HEK293 (cell line): ENCODE data around the gene CIART.

Experiments used
- KLF10 ChIP-seq: fragments of 450-650 bp; IDR thresholded peaks from 2 replicates; pipeline ENCODE4 v1.5.1; 2018; ENCODE audit warnings: missing biosample characterization, mild to moderate bottlenecking, missing genetic modification characterization
- PRDM10 ChIP-seq: fragments of 450-650 bp; formaldehyde crosslinking; IDR thresholded peaks from 2 replicates; pipeline ENCODE4 v1.5.1; 2016; ENCODE audit warnings: missing biosample characterization, missing genetic modification characterization
- PRDM4 ChIP-seq: fragments of 450-650 bp; formaldehyde crosslinking; IDR thresholded peaks from 2 replicates; pipeline ENCODE4 v1.5.1; 2017; ENCODE audit warnings: missing biosample characterization, missing genetic modification characterization
- REPIN1 ChIP-seq: fragments of 450-650 bp; formaldehyde crosslinking; IDR thresholded peaks from 2 replicates; pipeline ENCODE4 v1.5.1; 2017; ENCODE audit warnings: missing biosample characterization, missing genetic modification characterization, low read depth
- WT1 ChIP-seq: fragments of 450-650 bp; formaldehyde crosslinking; IDR thresholded peaks from 2 replicates; pipeline ENCODE4 v1.5.1; 2016; ENCODE audit warnings: missing biosample characterization, missing genetic modification characterization
- ZBTB1 ChIP-seq: fragments of 450-650 bp; formaldehyde crosslinking; IDR thresholded peaks from 2 replicates; pipeline ENCODE4 v1.5.1; 2016; ENCODE audit warnings: missing biosample characterization, missing genetic modification characterization
- ZBTB48 ChIP-seq: fragments of 450-650 bp; formaldehyde crosslinking; IDR thresholded peaks from 2 replicates; pipeline ENCODE4 v1.5.1; 2016; ENCODE audit warnings: missing biosample characterization, missing genetic modification characterization
- ZBTB7A ChIP-seq: fragments of 450-650 bp; formaldehyde crosslinking; IDR thresholded peaks from 2 replicates; pipeline ENCODE4 v1.5.1; 2016; ENCODE audit warnings: low read depth, missing biosample characterization, missing genetic modification characterization
- ZNF114 ChIP-seq: fragments of 450-650 bp; formaldehyde crosslinking; IDR thresholded peaks from 2 replicates; pipeline ENCODE4 v1.5.0; 2017; ENCODE audit warnings: missing biosample characterization, missing genetic modification characterization
- ZNF19 ChIP-seq: fragments of 450-650 bp; formaldehyde crosslinking; IDR thresholded peaks from 2 replicates; pipeline ENCODE4; 2016; ENCODE audit warnings: missing biosample characterization, missing genetic modification characterization, low read depth
- ZNF2 ChIP-seq: fragments of 450-650 bp; formaldehyde crosslinking; IDR thresholded peaks from 2 replicates; pipeline ENCODE4 v1.5.1; 2016; ENCODE audit warnings: missing biosample characterization, missing genetic modification characterization
- ZNF211 ChIP-seq: fragments of 450-650 bp; formaldehyde crosslinking; IDR thresholded peaks from 2 replicates; pipeline ENCODE4 v1.5.1; 2016; ENCODE audit warnings: low read depth, missing biosample characterization, missing genetic modification characterization
- ZNF239 ChIP-seq: fragments of 450-650 bp; formaldehyde crosslinking; IDR thresholded peaks from 2 replicates; pipeline ENCODE4 v1.5.1; 2016; ENCODE audit warnings: missing biosample characterization, missing genetic modification characterization
- ZNF274 ChIP-seq, 2 experiments: fragments of 200-500 bp in 1 of 2; fragments of 450-650 bp in 1 of 2; sonication (Bioruptor generic) in 1 of 2; formaldehyde crosslinking in 1 of 2; IDR thresholded peaks; 2 replicates each; pipeline versions ENCODE4 v1.5.1 to v1.6.1; 2014 to 2016; ENCODE audit warnings: borderline replicate concordance in 1 of 2, inconsistent platforms in 1 of 2, low read length in 1 of 2, missing biosample characterization in 1 of 2, missing genetic modification characterization in 1 of 2
- ZNF302 ChIP-seq: fragments of 450-650 bp; formaldehyde crosslinking; IDR thresholded peaks from 2 replicates; pipeline ENCODE4 v1.5.1; 2016; ENCODE audit warnings: missing biosample characterization, missing genetic modification characterization, low read depth
- ZNF311 ChIP-seq: fragments of 450-650 bp; formaldehyde crosslinking; IDR thresholded peaks from 2 replicates; pipeline ENCODE4 v1.5.1; 2017; ENCODE audit warnings: missing biosample characterization, missing genetic modification characterization, borderline replicate concordance
- ZNF473 ChIP-seq: fragments of 450-650 bp; formaldehyde crosslinking; IDR thresholded peaks from 2 replicates; pipeline ENCODE4 v1.5.1; 2017; ENCODE audit warnings: missing biosample characterization, missing genetic modification characterization
- ZNF544 ChIP-seq: fragments of 450-650 bp; formaldehyde crosslinking; IDR thresholded peaks from 2 replicates; pipeline ENCODE4 v1.5.0; 2017; ENCODE audit warnings: missing biosample characterization, missing genetic modification characterization
- ZNF548 ChIP-seq: fragments of 450-650 bp; formaldehyde crosslinking; IDR thresholded peaks from 2 replicates; pipeline ENCODE4 v1.5.1; 2016; ENCODE audit warnings: missing biosample characterization, missing genetic modification characterization
- ZNF596 ChIP-seq: fragments of 450-650 bp; IDR thresholded peaks from 2 replicates; pipeline ENCODE4 v1.5.0; 2018; ENCODE audit warnings: missing biosample characterization, mild to moderate bottlenecking, missing genetic modification characterization, moderate library complexity
- ZNF623 ChIP-seq: fragments of 450-650 bp; formaldehyde crosslinking; IDR thresholded peaks from 2 replicates; pipeline ENCODE4 v1.5.1; 2016; ENCODE audit warnings: missing biosample characterization, missing genetic modification characterization
- ZNF626 ChIP-seq: fragments of 450-650 bp; sonication (Bioruptor Pico); formaldehyde crosslinking; IDR thresholded peaks from 2 replicates; pipeline ENCODE4 v1.5.1; 2018; ENCODE audit warnings: missing biosample characterization, missing genetic modification characterization, inconsistent platforms
- ZNF658 ChIP-seq: fragments of 450-650 bp; formaldehyde crosslinking; IDR thresholded peaks from 2 replicates; pipeline ENCODE4; 2016; ENCODE audit warnings: missing biosample characterization, missing genetic modification characterization
- ZNF704 ChIP-seq: fragments of 450-650 bp; formaldehyde crosslinking; IDR thresholded peaks from 2 replicates; pipeline ENCODE4 v1.5.1; 2016; ENCODE audit warnings: missing biosample characterization, missing genetic modification characterization
- ZNF791 ChIP-seq: fragments of 450-650 bp; formaldehyde crosslinking; IDR thresholded peaks from 2 replicates; pipeline ENCODE4 v1.5.1; 2016; ENCODE audit warnings: missing biosample characterization, missing genetic modification characterization
- ZNF843 ChIP-seq: fragments of 450-650 bp; formaldehyde crosslinking; IDR thresholded peaks from 2 replicates; pipeline ENCODE4 v1.5.1; 2016; ENCODE audit warnings: missing biosample characterization, missing genetic modification characterization
- ZXDB ChIP-seq: fragments of 450-650 bp; formaldehyde crosslinking; IDR thresholded peaks from 2 replicates; pipeline ENCODE4 v1.5.1; 2016; ENCODE audit warnings: missing biosample characterization, missing genetic modification characterization

The CIART gene

GRCh38 chr1:150234566-150235293 is 47.6 kb upstream of the CIART start (continued):
- TF ChIP-seq ZNF704 (no peak), ZNF843 (tag by site-specific recombination) (no peak), ZNF302 (no peak), ZNF548 (tag by site-specific recombination) (no peak), ZBTB48 (tag by site-specific recombination) (peak; percentile 75; the same call in 1 of the 2 replicates), ZNF791 (tag by site-specific recombination) (no peak), KLF10 (tag by site-specific recombination) (no peak; the same call in 1 of the 2 replicates), PRDM10 (tag by site-specific recombination) (peak; percentile 85), ZNF544 (no peak), ZXDB (tag by site-specific recombination) (peak; percentile 100), ZNF19 (no peak), ZNF473 (tag by site-specific recombination) (no peak), ZNF623 (tag by site-specific recombination) (no peak), ZNF211 (tag by site-specific recombination) (no peak), ZBTB7A (tag by site-specific recombination) (peak; percentile 75), ZNF626 (no peak), ZNF311 (tag by site-specific recombination) (no peak), ZBTB1 (0 out of 2 replicates have a peak, but pooled peaks have one; percentile 61), ZNF596 (tag by site-specific recombination) (no peak), ZNF114 (no peak), WT1 (tag by site-specific recombination) (no peak; the same call in 1 of the 2 replicates), ZNF658 (tag by site-specific recombination) (no peak), REPIN1 (tag by site-specific recombination) (no peak), PRDM4 (tag by site-specific recombination) (peak; percentile 72; the same call in 1 of the 2 replicates), ZNF2 (tag by site-specific recombination) (no peak), ZNF239 (tag by site-specific recombination) (no peak), ZNF274 (IDR thresholded peaks at IDR 0.05; ENCODE audit: low read length) (no peak), ZNF274 (tag by site-specific recombination; IDR thresholded peaks at IDR 0.05; ENCODE audit: borderline replicate concordance) (no peak)
